ENCODE data around the gene PATJ. TPM values are rescaled to one million over a fixed set of nuclear protein-coding genes. Genes with fewer than 3 reads are reported as not detected.

Gene PATJ
- polyA plus RNA-seq, 1 donor from 2014 or later: 7.8 TPM

DNA sequence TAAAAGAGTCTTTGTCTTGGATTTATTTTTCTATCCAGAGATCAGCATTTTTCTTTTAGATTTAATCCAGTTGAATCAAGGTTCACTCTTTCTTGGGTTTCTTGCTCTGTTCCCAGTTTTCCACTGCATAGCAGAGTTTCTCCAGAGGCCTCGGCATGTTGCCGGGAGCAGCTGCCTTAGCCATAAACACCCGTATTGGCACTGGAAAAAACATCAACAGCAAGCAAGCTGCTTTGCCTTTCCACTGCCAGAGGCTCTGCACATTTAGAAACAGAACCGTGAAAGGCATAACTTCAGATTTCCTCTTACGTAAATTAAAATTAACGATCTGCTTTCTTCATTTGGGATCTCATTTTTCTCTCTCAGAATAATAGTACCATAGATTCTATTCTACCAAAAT lies 270.6 kb downstream of the PATJ start:
- Histone ChIP-seq H3K4me2 (ENCODE audit: low read length) (no peak overlapping the region), H3K9ac (ENCODE audit: low read length) (no peak overlapping the region), H2AFZ (ENCODE audit: low read depth, low read length) (no peak overlapping the region), H3K4me3 (ENCODE audit: low read length) (no peak overlapping the region), H4K20me1 (ENCODE audit: insufficient read depth) (no peaks in the 10 kb centered on the region), H3K9me3 (ENCODE audit: low read length) (no peaks in the 10 kb centered on the region), H3K27me3 (ENCODE audit: insufficient read depth, low read depth, low read length) (no peaks in the 10 kb centered on the region), H3K9me2 (ENCODE audit: insufficient read depth, low read length) (no peaks in the 10 kb centered on the region), H3K36me3 (ENCODE audit: insufficient read depth, low read length) (no peaks in the 10 kb centered on the region), H3K27ac (ENCODE audit: low read length) (no peak overlapping the region), H3F3A (ENCODE audit: insufficient read depth, low read length, poor library complexity, severe bottlenecking) (no peaks in the 10 kb centered on the region), H3K79me2 (replicated peaks; ENCODE audit: insufficient read depth, low read length) (no peaks in the 10 kb centered on the region)
- TF ChIP-seq RAD21 (conservative IDR thresholded peaks at IDR 0.05): no peak
- TF ChIP-seq, protein P1, sequence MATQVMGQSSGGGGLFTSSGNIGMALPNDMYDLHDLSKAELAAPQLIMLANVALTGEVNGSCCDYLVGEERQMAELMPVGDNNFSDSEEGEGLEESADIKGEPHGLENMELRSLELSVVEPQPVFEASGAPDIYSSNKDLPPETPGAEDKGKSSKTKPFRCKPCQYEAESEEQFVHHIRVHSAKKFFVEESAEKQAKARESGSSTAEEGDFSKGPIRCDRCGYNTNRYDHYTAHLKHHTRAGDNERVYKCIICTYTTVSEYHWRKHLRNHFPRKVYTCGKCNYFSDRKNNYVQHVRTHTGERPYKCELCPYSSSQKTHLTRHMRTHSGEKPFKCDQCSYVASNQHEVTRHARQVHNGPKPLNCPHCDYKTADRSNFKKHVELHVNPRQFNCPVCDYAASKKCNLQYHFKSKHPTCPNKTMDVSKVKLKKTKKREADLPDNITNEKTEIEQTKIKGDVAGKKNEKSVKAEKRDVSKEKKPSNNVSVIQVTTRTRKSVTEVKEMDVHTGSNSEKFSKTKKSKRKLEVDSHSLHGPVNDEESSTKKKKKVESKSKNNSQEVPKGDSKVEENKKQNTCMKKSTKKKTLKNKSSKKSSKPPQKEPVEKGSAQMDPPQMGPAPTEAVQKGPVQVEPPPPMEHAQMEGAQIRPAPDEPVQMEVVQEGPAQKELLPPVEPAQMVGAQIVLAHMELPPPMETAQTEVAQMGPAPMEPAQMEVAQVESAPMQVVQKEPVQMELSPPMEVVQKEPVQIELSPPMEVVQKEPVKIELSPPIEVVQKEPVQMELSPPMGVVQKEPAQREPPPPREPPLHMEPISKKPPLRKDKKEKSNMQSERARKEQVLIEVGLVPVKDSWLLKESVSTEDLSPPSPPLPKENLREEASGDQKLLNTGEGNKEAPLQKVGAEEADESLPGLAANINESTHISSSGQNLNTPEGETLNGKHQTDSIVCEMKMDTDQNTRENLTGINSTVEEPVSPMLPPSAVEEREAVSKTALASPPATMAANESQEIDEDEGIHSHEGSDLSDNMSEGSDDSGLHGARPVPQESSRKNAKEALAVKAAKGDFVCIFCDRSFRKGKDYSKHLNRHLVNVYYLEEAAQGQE (IDR thresholded peaks at IDR 0.05; ENCODE audit: borderline replicate concordance): no peak
- TF ChIP-seq, protein P2, sequence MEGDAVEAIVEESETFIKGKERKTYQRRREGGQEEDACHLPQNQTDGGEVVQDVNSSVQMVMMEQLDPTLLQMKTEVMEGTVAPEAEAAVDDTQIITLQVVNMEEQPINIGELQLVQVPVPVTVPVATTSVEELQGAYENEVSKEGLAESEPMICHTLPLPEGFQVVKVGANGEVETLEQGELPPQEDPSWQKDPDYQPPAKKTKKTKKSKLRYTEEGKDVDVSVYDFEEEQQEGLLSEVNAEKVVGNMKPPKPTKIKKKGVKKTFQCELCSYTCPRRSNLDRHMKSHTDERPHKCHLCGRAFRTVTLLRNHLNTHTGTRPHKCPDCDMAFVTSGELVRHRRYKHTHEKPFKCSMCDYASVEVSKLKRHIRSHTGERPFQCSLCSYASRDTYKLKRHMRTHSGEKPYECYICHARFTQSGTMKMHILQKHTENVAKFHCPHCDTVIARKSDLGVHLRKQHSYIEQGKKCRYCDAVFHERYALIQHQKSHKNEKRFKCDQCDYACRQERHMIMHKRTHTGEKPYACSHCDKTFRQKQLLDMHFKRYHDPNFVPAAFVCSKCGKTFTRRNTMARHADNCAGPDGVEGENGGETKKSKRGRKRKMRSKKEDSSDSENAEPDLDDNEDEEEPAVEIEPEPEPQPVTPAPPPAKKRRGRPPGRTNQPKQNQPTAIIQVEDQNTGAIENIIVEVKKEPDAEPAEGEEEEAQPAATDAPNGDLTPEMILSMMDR (IDR thresholded peaks at IDR 0.05; ENCODE audit: poor library complexity, severe bottlenecking): no peak
- TF ChIP-seq POLR2AphosphoS5 (IDR thresholded peaks at IDR 0.05): no peak
- no peak for TF ChIP-seq EZH2 (IDR thresholded peaks at IDR 0.05; ENCODE audit: borderline replicate concordance, insufficient read depth, low read length, poor library complexity, severe bottlenecking)
- TF ChIP-seq EP300 (conservative IDR thresholded peaks at IDR 0.05; ENCODE audit: poor library complexity, severe bottlenecking): no peak
- TF ChIP-seq TAF1 (IDR thresholded peaks at IDR 0.05; ENCODE audit: low read depth): no peak
- TF ChIP-seq MXI1 (conservative IDR thresholded peaks at IDR 0.05; ENCODE audit: poor library complexity, severe bottlenecking): no peak
- TF ChIP-seq SMC3 (conservative IDR thresholded peaks at IDR 0.05; ENCODE audit: poor library complexity): no peak

DNA sequence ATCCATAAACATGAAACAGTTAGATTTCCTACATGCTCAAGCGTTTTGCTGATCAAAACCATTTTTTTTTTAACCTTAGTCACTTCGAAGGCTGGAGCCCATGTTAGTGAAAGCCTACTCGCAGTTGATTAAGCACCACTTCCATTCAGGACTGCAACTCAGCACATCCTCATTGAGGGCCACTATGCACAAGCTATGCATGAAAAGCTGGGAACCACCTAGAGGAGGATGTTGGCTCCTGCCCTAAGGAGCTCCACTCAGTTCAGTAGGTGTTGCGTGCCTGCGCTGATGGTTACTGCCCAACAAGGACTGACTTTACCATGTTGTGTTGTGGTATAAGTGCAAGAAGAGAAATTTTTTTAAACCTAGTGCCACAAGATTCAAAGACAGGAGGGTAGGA lies 271.0 kb downstream of the PATJ start:
- Histone ChIP-seq H3K27ac (ENCODE audit: low read length) (no peak overlapping the region), H3K27me3 (ENCODE audit: insufficient read depth, low read depth, low read length) (no peaks in the 10 kb centered on the region), H3K9me2 (ENCODE audit: insufficient read depth, low read length) (no peaks in the 10 kb centered on the region), H3K36me3 (ENCODE audit: insufficient read depth, low read length) (no peaks in the 10 kb centered on the region), H4K20me1 (ENCODE audit: insufficient read depth) (no peaks in the 10 kb centered on the region), H3K79me2 (replicated peaks; ENCODE audit: insufficient read depth, low read length) (no peaks in the 10 kb centered on the region), H2AFZ (ENCODE audit: low read depth, low read length) (no peak overlapping the region), H3K9ac (ENCODE audit: low read length) (no peak overlapping the region), H3K4me3 (ENCODE audit: low read length) (no peak overlapping the region), H3K4me2 (ENCODE audit: low read length) (no peak overlapping the region), H3K9me3 (ENCODE audit: low read length) (no peaks in the 10 kb centered on the region), H3F3A (ENCODE audit: insufficient read depth, low read length, poor library complexity, severe bottlenecking) (no peaks in the 10 kb centered on the region)
- no peak for TF ChIP-seq SMC3 (conservative IDR thresholded peaks at IDR 0.05; ENCODE audit: poor library complexity)
- no peak for TF ChIP-seq EZH2 (IDR thresholded peaks at IDR 0.05; ENCODE audit: borderline replicate concordance, insufficient read depth, low read length, poor library complexity, severe bottlenecking)
- TF ChIP-seq POLR2AphosphoS5 (IDR thresholded peaks at IDR 0.05): no peak
- TF ChIP-seq, protein P1 (IDR thresholded peaks at IDR 0.05; ENCODE audit: borderline replicate concordance): no peak
- no peak for TF ChIP-seq RAD21 (conservative IDR thresholded peaks at IDR 0.05)
- TF ChIP-seq, protein P2 (IDR thresholded peaks at IDR 0.05; ENCODE audit: poor library complexity, severe bottlenecking): no peak
- no peak for TF ChIP-seq EP300 (conservative IDR thresholded peaks at IDR 0.05; ENCODE audit: poor library complexity, severe bottlenecking)
- TF ChIP-seq TAF1 (IDR thresholded peaks at IDR 0.05; ENCODE audit: low read depth): no peak
- TF ChIP-seq MXI1 (conservative IDR thresholded peaks at IDR 0.05; ENCODE audit: poor library complexity, severe bottlenecking): no peak

All from neural cell (in vitro differentiated cells).